Breast epithelium (tissue), 3 donors: ENCODE measurements around the gene MPZ.

Experiments used
- POLR2A ChIP-seq: fragments of 450-650 bp; IDR thresholded peaks from one replicate; pipeline ENCODE4 v1.6.1; 2016; ENCODE audit warnings: antibody characterized with exemption, mild to moderate bottlenecking, moderate library complexity
- TF ChIP-seq, protein P1 (sequence below), 3 donors: fragments of 450-650 bp; IDR thresholded peaks; one replicate each; pipeline ENCODE4 v1.5.1; 2016 to 2017; ENCODE audit warnings: antibody characterized with exemption in 3 of 3, mild to moderate bottlenecking in 3 of 3, moderate library complexity in 3 of 3

DNA sequence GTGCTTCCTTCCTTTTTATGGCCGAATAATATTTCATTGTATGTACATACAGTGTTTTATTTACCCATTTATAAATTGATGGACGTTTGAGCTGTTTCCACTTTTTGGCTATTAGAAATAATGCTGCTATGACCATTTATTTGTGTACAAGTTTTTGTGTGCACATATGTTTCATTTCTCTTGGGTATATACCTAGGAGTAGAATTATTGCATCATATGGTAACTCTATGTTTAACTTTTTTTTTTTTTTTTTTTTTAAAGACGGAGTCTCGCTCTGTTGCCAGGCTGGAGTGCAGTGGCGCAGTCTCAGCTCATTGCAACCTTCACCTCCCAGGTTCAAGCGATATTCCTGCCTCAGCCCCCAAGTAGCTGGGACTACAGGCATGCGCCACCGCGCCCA lies 23.4 kb upstream of the MPZ start:
- TF ChIP-seq, protein P1, sequence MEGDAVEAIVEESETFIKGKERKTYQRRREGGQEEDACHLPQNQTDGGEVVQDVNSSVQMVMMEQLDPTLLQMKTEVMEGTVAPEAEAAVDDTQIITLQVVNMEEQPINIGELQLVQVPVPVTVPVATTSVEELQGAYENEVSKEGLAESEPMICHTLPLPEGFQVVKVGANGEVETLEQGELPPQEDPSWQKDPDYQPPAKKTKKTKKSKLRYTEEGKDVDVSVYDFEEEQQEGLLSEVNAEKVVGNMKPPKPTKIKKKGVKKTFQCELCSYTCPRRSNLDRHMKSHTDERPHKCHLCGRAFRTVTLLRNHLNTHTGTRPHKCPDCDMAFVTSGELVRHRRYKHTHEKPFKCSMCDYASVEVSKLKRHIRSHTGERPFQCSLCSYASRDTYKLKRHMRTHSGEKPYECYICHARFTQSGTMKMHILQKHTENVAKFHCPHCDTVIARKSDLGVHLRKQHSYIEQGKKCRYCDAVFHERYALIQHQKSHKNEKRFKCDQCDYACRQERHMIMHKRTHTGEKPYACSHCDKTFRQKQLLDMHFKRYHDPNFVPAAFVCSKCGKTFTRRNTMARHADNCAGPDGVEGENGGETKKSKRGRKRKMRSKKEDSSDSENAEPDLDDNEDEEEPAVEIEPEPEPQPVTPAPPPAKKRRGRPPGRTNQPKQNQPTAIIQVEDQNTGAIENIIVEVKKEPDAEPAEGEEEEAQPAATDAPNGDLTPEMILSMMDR (IDR thresholded peaks at IDR 0.05), result no peak
- no peak for TF ChIP-seq POLR2A
